ENCODE data around the gene TMEM207. TPM values are rescaled to one million over a fixed set of nuclear protein-coding genes. Genes with fewer than 3 reads are reported as not detected.

The TMEM207 gene
- total and polyA plus RNA-seq, 2 of the 4 experiments (the other 2 are of a cell fraction): not detected

- no peaks in the 10 kb centered on the region for H3K9me1 ChIP-seq (ENCODE audit: insufficient read depth, low read length)
- no peaks in the 10 kb centered on the region for H4K20me1 ChIP-seq (ENCODE audit: insufficient read depth, low read length)
- no peak overlapping the region for H2AFZ ChIP-seq (replicated peaks; ENCODE audit: low read length, poor library complexity)
- no peak overlapping the region for H3K4ac ChIP-seq (ENCODE audit: low read depth, low read length)
- ATAC-seq (ENCODE audit: low read depth) (no peak), DNase-seq (no peak)
- no peak overlapping the region for H3K9ac ChIP-seq (ENCODE audit: low read depth, low read length)
- H2BK120ac ChIP-seq (ENCODE audit: low read depth, low read length): no peak overlapping the region
- TF ChIP-seq MAFK (IDR thresholded peaks at IDR 0.05; ENCODE audit: low read depth, low read length) (no peak), FOS (IDR thresholded peaks at IDR 0.05; ENCODE audit: low read depth, low read length) (no peak), CTCF (conservative IDR thresholded peaks at IDR 0.05; ENCODE audit: low read depth, low read length) (no peak), SMC3 (IDR thresholded peaks at IDR 0.05; ENCODE audit: low read depth, low read length) (no peak), ELK1 (IDR thresholded peaks at IDR 0.05; ENCODE audit: borderline replicate concordance, low read depth, low read length) (no peak), RCOR1 (IDR thresholded peaks at IDR 0.05; ENCODE audit: insufficient replicate concordance, low read length) (no peak), RFX5 (IDR thresholded peaks at IDR 0.05; ENCODE audit: low read depth, low read length) (no peak), MAZ (IDR thresholded peaks at IDR 0.05; ENCODE audit: borderline replicate concordance, low read depth, low read length) (no peak), POLR2A (IDR thresholded peaks at IDR 0.05; ENCODE audit: low read depth, low read length) (no peak), BHLHE40 (IDR thresholded peaks at IDR 0.05; ENCODE audit: low read depth, low read length) (no peak), USF2 (IDR thresholded peaks at IDR 0.05; ENCODE audit: low read depth, low read length) (no peak), RAD21 (IDR thresholded peaks at IDR 0.05; ENCODE audit: low read length) (no peak), NFE2L2 (IDR thresholded peaks at IDR 0.05; ENCODE audit: low read depth, low read length) (no peak), MXI1 (IDR thresholded peaks at IDR 0.05; ENCODE audit: borderline replicate concordance, low read depth, low read length) (no peak), CHD1 (IDR thresholded peaks at IDR 0.05; ENCODE audit: low read depth, low read length) (no peak), CEBPB (IDR thresholded peaks at IDR 0.05; ENCODE audit: low read depth, low read length) (no peak)
- no peak overlapping the region for H2AK5ac ChIP-seq (ENCODE audit: low read depth, low read length)
- H2AK9ac ChIP-seq (replicated peaks; ENCODE audit: low read depth, low read length, poor library complexity): no peak overlapping the region
- BruUV-seq (replicated peaks): no TSS peak
- dilution Hi-C loops (cut with HindIII; ENCODE audit: low sequenced_read_pairs, unreplicated experiment): no loop called here
- WGBS, 2 experiments (ENCODE audit: extremely low coverage in 2 of 2, insufficient read length in 1 of 2): 64% methylated on average over 1 of the region's 3 CpGs; no CpG with 5 or more reads in 1 of the 2 experiments
- ChIA-PET CTCF (no interaction called here), POLR2A (ENCODE audit: unreplicated experiment) (no interaction called here)
- H3K18ac ChIP-seq (ENCODE audit: low read depth, low read length): no peak overlapping the region
- H3K27me3 ChIP-seq (ENCODE audit: control insufficient read depth, insufficient read depth, low read length): no peaks in the 10 kb centered on the region; the same call in 1 of the 2 replicates
- no peak overlapping the region for H3K56ac ChIP-seq (ENCODE audit: extremely low read depth, insufficient read depth, low read length)
- in situ Hi-C loops (cut with MboI; ENCODE audit: low sequenced_read_pairs): no loop called here
- H2BK5ac ChIP-seq (ENCODE audit: low read depth, low read length, poor library complexity, severe bottlenecking): no peak overlapping the region
- no peak overlapping the region for H4K91ac ChIP-seq (ENCODE audit: insufficient read depth, low read depth, low read length)
- H2BK15ac ChIP-seq (ENCODE audit: low read depth, low read length): no peak overlapping the region
- no peak overlapping the region for H4K8ac ChIP-seq (ENCODE audit: low read depth in 2 of 2, low read length in 2 of 2)
- H3K79me1 ChIP-seq (ENCODE audit: low read depth in 1 of 2, low read length in 2 of 2): no peaks in the 10 kb centered on the region
- no peaks in the 10 kb centered on the region for H3K4me1 ChIP-seq (ENCODE audit: control insufficient read depth, insufficient read depth, low read length)
- no peak overlapping the region for H2BK20ac ChIP-seq (ENCODE audit: low read depth, low read length)
- no peak overlapping the region for H3K14ac ChIP-seq (replicated peaks; ENCODE audit: low read depth, low read length)
- H3K9me3 ChIP-seq (ENCODE audit: control insufficient read depth, insufficient read depth, low read length): no peaks in the 10 kb centered on the region
- intact Hi-C loops (cut with micrococcal nuclease): no loop called here
- no peak overlapping the region for H3K23ac ChIP-seq (ENCODE audit: low read depth, low read length)
- H3K4me3 ChIP-seq (ENCODE audit: insufficient read depth, low read depth, low read length): no peak overlapping the region
- no peak overlapping the region for H3K4me2 ChIP-seq (ENCODE audit: low read depth, low read length)
- no peak overlapping the region for H3K27ac ChIP-seq (ENCODE audit: insufficient read depth, low read length)
- no peaks in the 10 kb centered on the region for H3K36me3 ChIP-seq (ENCODE audit: control insufficient read depth, insufficient read depth, low read length)
- no peak overlapping the region for H4K5ac ChIP-seq (ENCODE audit: low read depth, low read length)
Measured at GRCh38 chr3:190497811-190498210, 48.1 kb upstream of the TMEM207 start.
